GM19099 (cell line): ENCODE results near the gene SMYD3.

Source experiments
- POLR2A ChIP-seq: IDR thresholded peaks from 3 replicates; pipeline ENCODE4 v1.6.1; 2011; ENCODE audit warnings: low read depth; ENCODE audit not compliant: insufficient read length; ENCODE audit errors: extremely low read depth

Gene SMYD3

DNA sequence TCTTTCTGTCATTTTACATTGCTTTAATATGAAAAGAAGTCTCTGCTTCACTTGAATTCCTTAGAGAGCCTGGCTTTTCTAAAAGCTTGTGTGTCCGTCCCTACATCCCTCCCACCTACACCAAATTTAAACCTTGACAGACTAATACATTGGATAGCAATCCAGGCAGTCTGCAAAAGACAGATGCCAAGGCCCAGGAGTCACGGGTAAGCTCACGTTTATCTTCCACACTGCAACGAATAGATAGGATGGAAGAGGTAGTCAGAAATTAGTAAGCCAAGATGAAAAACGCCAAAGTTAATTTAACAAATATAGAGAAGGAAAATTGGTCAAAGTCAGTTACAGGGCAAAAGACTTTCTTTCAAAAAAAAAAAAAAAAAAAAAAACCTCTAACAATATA, 338.1 kb downstream of the SMYD3 start:
- no peak for TF ChIP-seq POLR2A

DNA sequence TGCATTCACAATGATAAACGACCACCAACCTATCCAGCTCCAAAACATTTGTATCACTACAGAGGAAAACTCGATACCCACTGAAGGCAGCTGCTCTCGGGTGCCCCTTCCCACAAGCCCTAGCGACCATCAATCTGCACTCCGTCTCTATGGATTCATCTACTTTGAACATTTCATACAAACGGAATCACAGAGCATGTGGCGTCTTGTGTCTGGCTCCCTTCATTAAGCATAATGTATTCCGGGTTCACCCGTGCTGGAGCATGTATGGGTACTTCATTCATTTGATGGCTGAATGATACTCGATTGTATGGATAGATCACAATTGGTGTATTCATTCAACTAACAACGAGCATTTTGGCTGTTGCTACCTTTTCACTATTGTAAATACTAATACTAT, 340.2 kb downstream of the SMYD3 start:
- TF ChIP-seq POLR2A, result no peak

DNA sequence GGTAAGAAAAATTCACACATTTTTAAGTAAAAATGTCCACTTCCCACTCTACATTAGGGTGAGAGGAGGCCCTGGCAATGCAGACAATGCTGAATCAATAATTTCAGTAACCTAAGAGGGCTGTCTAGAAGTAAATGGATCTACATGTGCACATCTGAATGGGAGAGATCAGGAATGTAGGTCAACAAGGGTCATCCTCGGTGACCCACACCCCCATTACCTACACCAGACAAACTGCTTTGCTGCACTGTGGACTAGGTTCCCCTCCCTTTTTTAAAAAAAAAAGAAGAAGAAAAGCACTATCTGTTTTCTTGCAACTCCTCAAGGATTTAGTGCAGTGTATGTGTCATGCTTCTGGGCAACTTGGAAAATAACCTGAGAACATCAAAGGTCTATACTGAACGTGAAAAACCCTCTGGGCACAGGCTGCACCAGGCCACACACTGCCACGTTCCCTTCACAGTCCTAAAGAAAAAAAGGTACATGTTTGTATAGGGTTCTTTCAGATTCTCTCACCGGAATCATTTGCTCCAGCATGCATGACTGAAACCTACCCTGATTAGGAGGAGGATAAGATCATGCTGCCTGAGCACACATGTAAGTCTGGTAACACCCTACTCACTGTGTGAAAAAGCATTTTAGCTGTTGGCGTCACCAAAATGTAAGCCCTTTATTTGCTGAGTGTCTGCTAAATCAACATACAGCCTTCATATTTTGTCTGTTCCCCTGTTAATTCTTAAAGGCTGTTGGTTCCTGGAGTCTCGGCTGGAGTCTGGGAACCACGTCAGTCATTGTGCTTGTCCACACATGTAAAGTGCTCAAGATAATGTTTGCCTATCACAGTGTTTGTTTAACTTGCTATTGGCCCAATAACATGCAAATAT, 341.0 kb downstream of the SMYD3 start:
- no peak for TF ChIP-seq POLR2A

DNA sequence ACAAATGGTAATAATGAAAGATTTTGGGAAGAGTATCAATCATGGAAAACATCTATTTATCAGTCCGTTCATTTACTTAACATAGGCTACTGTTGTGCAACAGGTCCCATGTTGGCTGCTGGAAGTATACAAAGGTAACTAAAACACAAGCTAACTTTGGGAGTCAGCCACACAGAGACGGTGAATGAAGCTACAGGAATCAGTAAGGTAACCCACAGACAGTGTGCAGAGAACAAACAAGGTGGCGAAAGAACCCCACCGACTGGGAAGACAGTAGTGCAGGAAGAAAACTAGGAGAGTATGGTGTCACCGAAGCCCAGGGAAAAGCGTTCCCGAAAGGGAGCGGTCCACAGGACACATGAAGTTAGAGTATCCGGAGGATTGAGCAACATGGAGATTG, 342.3 kb downstream of the SMYD3 start:
- no peak for TF ChIP-seq POLR2A

DNA sequence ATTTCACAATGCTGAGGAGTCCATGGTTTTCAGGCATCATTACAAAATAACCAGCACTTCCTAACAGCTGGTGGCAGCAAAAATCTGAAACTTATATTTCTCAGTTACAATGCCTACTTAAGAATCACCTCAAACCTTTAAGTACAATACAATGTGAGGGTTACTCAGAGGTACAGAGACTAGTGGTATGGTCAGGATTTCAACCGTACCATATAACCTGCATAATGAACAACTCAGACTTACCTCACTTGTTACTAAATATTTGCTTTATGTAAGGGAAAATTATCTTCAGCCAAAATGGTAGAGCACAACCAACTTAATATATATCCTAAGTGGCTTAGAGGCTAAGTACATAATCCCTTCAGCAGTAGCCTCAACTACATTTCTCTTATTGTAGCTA, 344.5 kb downstream of the SMYD3 start:
- no peak for TF ChIP-seq POLR2A

DNA sequence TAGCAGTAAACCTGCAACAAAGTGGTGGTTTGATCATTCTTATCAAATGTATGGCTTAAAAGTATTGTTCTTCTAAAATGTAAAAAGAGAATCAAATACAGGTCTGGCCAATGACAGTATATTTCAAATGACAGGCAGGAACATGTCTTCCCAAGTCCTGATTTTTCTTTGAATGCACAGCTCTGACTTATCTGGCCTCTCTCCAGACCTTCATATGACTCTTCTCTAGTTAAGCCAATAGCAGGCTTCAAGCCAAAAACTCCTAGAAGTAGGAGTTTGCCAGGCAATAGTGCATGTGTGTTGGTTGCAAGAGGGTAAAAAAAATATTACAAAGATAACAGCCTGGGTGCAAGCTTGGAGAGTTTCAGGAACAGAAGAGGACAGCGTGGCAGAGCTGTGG, 345.5 kb downstream of the SMYD3 start:
- no peak for TF ChIP-seq POLR2A

DNA sequence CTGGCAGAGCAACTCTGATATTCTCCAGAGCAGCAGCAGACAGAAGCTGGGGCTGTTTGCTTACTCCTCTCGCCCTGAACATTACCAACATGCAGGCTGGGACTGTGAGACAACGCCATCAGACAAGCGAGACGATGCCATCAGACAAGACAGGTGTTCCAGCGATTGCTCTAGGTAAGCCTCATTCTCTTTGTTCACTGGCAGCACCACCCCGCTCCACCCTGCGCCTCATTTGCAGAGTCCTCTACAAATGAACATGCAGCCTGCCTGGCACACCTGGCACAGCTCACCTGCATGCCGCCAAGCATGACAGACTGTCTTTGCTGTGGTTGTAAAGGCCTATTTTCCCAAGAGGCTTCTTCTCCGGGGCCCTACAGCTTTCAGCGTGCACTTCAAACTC, 346.2 kb downstream of the SMYD3 start:
- no peak for TF ChIP-seq POLR2A

DNA sequence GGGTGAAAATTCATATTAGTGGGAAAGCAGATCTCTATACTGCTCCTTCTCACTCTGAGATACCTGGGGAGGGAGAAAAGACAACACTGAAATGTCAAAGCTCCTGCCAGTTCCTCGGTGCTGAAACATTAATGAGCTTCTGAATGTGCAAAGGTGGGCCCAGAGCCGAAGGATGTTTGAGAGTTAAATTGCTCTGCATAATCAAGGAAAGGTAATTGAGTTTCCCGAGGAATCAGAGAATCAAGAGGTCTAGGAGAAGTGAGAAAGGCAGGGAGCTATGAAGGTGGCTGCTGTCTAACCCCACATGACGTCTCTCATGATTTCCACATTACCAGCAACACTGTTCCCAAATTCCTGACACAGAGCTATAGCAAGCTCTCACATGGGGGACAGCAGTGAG, 346.7 kb downstream of the SMYD3 start:
- TF ChIP-seq POLR2A, result no peak

DNA sequence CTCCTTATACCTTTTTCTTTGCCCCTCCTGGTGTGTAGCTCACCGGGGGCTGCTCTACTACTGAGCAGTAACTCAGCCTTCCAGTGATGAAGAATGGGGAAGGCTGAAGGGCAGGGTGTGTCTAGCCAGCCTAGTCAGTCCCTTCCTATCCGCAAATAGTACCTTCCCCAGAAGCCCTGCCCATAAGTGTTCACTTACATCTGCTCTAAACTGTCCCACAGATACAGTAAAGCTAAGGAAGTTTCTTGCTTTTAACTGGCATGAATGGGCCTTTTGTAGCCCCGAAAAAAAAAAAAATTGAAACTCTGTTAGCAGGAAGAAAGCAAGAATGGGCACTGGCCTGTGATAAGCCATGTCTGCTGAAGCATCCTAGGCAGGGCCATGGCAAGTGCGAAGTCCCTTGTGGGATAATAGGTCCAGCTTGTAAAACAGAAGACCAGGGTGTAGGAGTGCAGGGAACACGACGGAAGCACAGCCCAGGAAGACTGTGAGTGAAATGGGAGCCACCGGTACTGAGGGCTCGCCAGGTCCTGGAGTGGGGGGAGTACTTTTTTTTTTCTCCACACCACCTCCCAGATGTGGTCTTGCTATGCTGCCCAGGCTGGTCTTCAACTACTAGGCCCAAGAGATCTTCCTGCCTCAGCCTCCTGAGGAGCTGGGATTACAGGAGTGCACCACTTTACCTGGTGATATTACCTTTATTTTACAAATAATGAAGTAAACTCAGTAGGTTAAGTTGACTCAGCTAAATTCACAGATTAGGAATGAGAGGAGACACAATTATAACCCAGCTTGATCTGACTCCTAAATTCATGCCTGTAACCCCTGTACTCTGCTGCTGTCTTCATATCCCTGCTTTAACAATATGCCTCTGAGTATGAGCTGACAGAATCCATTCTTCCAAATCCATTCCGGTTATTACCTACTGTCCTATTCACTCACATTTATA, 347.5 kb downstream of the SMYD3 start:
- no peak for TF ChIP-seq POLR2A

DNA sequence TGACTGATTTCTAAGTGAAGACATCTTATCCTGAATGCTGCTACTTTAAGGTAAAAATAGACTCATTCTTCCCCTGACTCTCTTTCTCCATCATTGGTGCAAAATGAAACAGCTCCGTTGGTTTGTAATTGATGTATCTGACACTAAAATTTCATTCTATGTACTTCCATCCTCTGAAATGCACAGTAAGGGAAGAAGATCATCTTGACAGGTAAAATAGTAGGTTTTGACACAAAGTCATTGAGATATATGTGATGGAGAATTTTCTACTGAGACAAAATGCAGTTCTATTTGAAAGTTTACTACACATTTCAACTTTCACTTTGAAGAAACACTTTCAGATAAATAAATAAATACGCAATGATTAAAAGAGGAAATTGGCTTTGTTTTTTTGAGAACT, 348.9 kb downstream of the SMYD3 start:
- no peak for TF ChIP-seq POLR2A

DNA sequence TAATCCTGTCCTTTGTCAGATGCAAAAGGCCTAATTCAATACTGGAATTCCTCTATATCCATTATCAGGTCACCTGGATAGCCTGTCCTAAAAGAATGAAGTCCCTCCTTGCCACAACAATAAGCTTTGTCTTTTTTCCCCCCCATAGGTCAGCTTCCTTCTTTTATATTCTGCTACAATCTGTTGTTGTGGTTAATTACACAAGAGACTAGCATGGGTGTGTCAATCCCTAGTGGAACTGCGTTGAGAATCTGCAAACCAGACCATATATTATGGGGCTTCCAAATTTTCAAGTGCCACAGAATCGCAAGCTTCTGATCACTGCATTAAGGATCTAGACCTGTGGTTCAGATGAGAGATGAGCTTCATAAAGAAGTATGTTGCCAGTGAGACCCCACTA, 349.6 kb downstream of the SMYD3 start:
- TF ChIP-seq POLR2A, result no peak

DNA sequence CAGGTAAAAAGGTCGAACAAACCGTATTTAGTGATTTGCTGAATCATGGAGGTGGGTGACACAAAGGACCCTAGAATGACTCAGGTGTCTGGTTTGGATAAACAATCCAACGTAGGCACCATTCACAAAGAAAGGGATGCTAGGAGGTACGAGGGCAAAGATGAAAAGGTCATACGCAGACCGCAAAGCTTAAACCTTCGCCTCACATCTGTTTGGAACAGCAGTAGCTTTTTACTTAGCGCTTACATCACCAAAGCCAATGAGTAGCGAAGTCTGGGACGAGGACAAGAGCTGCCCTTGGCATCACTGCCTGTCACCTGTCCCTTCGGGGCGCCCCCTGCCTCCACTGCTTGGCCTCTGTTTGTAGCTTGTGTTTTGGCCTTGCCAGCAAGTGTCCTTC, 350.2 kb downstream of the SMYD3 start:
- TF ChIP-seq POLR2A, result no peak

DNA sequence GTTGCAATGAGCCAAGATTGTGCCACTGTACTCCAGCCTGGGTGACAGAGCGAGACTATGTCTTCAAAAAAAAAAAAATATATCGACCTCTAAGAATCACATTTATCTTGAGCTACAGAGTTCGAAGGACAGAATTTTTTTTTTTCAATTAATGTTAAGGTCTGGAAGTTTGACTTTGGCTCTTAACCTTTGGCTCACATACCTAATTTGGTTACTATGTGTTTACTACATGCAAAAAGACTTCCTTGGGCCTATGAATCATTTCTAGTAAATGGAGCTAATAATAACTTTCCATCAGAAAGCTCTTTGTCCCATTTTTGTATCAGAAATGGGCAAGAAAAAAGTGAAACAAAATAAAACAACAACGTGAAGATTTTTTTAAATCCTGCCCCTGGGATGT, 351.2 kb downstream of the SMYD3 start:
- no peak for TF ChIP-seq POLR2A

DNA sequence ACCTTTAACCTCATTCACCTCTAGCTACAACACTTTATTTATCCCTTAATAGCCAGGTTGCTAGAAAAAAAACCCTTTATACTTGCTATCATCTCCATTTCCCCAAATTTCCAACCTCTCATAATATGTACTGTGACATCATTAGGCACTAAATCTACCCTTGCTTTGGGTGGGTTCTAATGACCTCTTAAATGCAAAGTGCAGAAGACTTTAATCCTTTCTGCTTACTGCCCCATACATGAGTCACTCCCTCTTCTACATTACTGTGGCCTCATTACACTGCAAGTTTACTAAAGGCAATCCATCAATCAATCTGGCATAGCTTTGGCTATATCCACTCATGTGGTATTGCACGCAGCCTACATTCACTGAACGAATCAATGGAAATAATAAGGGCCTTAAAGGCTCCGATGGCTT, 353.3 kb downstream of the SMYD3 start:
- no peak for TF ChIP-seq POLR2A

DNA sequence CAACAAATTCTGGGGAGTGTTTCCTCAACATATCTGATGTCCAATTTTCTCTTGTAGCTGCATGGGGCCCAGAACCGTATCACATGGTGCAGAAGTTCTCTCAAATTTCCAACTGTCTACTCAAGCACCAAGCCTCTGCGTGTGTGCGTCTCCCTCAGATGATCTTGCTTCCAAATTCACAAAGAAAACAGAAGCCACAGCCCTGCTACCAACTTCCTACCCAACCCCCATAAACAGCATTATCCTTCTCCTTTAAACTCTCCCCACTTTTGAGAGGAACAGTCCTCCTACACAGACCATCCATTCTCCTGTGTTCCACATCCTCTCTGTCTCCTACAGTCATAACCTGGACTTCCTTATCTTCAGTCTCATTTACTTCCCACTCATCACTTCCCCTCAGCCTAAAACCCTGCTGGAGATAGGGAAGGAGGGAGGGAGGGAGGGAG, 354.1 kb downstream of the SMYD3 start:
- no peak for TF ChIP-seq POLR2A
